Smooth muscle cell of the brain vasculature (primary cell): ENCODE results near the gene LAMB1.
"Not testable (repeated sequence)": the region's sequence is repeated elsewhere in the genome, so short reads cannot be mapped to it uniquely, and the experiment has no call there.

Experiments used
- DNase-seq: peaks from one replicate; pipeline ENCODE4 v3.0.0-alpha.2; 2012; ENCODE audit warnings: low read depth, low spot score

The LAMB1 gene

GRCh38 chr7:107946451-107946850 lies 56.5 kb downstream of the LAMB1 start:
- DNase-seq: no peak

- DNase-seq: no peak
Observed at GRCh38 chr7:107945332-107945731, 57.6 kb downstream of the LAMB1 start.

GRCh38 chr7:107944411-107945169 lies 58.4 kb downstream of the LAMB1 start:
- DNase-seq: no peak

- no peak for DNase-seq
Observed at GRCh38 chr7:107943018-107943417, 59.9 kb downstream of the LAMB1 start.

GRCh38 chr7:107940951-107941350 lies 62.0 kb downstream of the LAMB1 start:
- DNase-seq: no peak

- DNase-seq: no peak
Observed at GRCh38 chr7:107939573-107940489, 63.1 kb downstream of the LAMB1 start.

- no peak for DNase-seq
Observed at GRCh38 chr7:107938456-107939250, 64.3 kb downstream of the LAMB1 start.

- no peak for DNase-seq
Observed at GRCh38 chr7:107937531-107937930, 65.4 kb downstream of the LAMB1 start.

- no peak for DNase-seq
Observed at GRCh38 chr7:107936312-107936711, 66.6 kb downstream of the LAMB1 start.

- no peak for DNase-seq
Observed at GRCh38 chr7:107934991-107935770, 67.8 kb downstream of the LAMB1 start.

- DNase-seq: no peak
Observed at GRCh38 chr7:107933386-107934013, 69.5 kb downstream of the LAMB1 start.

- DNase-seq: no peak
Observed at GRCh38 chr7:107932805-107933204, 70.2 kb downstream of the LAMB1 start.

- no peak for DNase-seq
Observed at GRCh38 chr7:107931740-107932515, 71.0 kb downstream of the LAMB1 start.

- DNase-seq: no peak
Observed at GRCh38 chr7:107926481-107926880, 76.5 kb downstream of the LAMB1 start.

- DNase-seq: no peak
Observed at GRCh38 chr7:107924841-107925504, 78.0 kb downstream of the LAMB1 start.

- DNase-seq: no peak
Observed at GRCh38 chr7:107922886-107923285, 80.1 kb downstream of the LAMB1 start.

- not testable (repeated sequence) for DNase-seq
Observed at GRCh38 chr7:107921826-107922225, 81.1 kb downstream of the LAMB1 start.

- no peak for DNase-seq
Observed at GRCh38 chr7:107920048-107920772, 82.8 kb downstream of the LAMB1 start.

GRCh38 chr7:107918948-107919347 lies 84.0 kb downstream of the LAMB1 start:
- no peak for DNase-seq
